NCI-H526 (cell line): Measurements from ENCODE around the gene ADAT3.

ENCODE experiments used
- DNase-seq, 2 experiments: peaks; one replicate each; lab custom pipeline; 2025; lab: John Stamatoyannopoulos, UW

ADAT3 gene

DNA sequence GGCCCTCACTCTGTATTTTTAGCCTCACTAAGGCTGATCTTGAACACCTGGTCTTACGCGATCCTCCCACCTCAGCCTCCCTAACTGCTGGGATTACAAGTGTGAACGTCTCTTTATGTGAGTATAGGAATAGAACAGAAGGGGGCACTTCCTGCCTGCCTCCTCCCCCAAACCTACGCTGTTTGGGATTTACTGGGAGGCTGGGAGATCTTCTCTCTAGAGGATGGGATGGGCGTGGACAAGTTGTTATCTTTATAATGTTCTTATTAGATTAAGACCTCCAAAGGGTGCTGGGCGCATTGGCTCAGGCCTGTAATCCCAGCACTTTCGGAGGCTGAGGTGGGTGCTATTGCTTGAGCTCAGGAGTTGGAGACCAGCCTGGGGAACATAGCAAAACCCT, 32.9 kb downstream of the ADAT3 start:
- DNase-seq = no peak

DNA sequence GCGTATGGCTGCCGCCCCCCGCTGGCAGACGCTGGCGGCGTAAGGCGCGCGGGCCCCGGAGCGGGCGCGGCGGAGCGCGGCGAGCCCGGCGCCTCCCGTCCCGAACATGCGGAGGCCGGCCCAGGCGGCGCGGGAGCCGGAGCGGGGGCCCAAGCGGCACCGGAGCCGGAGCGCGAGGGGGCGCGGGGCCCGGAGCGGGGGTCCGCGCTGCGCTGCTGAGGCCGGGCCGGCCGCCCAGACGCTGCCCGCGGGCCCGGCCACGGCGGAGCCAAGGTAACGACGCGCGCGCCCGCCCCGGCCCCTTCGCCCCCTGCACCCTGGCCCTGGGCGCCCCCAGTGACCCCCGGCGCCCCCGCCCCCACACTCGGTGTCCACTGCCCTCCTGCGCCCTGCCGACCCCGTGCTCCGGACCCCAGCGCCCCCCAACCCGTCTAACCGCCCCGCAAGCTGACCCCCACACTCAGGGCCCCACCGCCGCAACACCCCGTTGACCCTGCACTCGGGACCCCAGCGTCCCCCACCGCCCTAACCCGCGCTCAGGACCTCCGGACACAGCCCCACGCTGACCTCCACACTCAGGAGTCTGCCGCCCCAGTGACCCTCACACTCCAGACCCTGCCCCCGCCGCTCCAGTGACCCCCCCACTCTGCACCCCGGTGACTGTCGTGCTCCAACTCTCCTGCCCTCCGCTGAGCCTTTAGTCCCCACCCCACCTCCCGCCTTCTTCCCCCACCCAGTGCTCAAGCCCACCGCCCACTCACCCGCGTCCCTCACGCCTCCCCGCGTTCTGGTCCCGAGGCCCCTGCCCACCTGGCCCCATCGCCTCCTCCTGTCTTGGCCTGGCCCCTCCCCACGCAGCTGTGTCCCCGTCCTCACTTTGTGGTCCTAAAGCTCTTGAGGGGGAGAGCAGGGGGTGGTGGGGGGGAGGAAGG, 36.2 kb downstream of the ADAT3 start, which contains the start of gene CSNK1G2:
TSS of gene CSNK1G2 (plus strand) at position 27 of the 932 bp plus-strand sequence. CDS start 28,601 bp downstream, outside the sequence.
- DNase-seq = no peak

DNA sequence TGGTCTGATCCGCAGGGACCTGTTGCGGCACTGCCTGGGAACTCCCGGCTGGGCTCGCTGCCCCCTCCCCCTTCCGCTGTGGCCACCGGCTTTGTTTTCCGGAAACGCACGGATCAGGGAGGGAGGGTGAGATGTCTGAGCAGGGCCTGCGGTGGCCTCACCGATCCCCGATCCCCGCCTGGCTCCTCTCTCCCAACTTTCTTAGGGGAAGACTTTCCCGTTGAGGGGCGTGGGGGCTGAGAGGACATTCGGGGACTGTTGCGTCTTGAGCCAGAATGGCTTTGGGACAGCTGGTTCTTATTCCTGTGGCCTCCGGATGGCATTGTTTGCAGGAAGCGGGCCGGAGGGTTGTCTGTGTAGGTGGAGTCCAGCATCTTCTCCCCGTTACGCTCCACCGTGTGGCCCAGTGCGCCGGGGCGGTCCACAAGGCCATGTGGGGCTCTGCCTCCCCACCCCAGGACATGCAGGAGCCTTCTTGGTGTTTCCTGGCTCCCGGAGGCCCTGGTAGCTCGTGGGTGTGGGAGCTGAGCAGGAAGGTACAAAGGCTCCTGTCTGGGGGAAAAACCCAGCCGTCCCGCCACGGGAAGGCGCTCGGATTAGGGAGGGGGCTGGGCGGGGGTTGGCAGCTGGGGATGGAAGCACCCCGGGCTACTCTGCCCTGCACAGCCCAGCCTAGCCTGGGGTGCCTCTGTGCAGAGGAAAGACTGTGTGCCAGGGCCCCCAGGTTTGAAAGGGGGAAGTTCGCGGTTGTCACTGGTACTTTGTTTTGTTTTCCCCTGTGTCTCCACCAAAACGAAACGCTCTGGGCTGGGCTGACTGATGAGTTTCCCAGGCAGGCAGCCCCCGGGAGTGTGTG, 37.1 kb downstream of the ADAT3 start:
- peak in 1 of 2 experiments; percentile 69 for DNase-seq

- DNase-seq = no peak
Measured at GRCh38 chr19:1942934-1943555, 37.8 kb downstream of the ADAT3 start.

DNA sequence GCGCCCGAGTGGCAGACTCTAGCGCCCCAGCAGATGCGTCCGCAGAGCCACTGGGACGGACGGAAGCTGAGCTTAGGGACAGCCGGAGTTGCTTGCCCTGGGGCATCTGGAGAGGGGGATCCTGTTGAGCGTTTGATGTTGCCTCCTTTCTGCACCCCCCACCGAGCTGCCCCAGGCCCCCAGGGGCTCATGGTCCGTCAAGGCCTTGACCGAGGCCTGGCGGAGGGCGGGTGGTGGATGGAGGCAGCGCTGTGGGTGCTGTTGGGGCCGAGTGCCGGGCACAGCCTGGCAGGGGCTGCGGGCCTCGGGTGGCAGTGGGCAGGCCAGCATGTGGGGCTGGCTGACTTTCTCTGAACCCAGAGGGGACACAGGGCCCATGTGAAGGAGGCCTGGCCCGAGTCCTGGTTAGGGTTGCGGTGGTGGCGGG, 38.5 kb downstream of the ADAT3 start:
- DNase-seq = no peak

- no peak for DNase-seq
Measured at GRCh38 chr19:1944088-1944915, 39.1 kb downstream of the ADAT3 start.

GRCh38 chr19:1944916-1945561, 39.8 kb downstream of the ADAT3 start:
- DNase-seq = no peak

DNA sequence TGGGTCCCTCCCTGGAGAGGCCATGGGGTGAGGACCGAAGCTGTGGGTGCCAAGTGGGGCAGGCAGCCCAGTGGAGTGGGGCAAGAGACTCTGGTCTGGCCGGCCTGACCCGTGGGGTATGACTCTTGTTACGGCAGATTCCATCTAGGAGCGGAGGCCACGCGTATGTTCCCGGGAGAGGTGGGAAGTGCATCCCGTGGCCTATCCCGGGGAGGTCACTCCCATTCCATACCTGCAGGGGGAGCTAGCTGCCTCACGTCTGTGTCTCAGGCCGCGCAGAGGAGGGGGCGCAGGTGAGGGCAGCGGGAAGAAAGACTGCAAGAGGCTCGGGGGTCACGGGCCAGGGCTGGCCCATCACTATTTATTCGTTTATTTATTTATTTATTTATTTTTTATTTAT, 40.7 kb downstream of the ADAT3 start:
- peak in 1 of 2 experiments; percentile 75 for DNase-seq

GRCh38 chr19:1947651-1948209, 42.5 kb downstream of the ADAT3 start:
- DNase-seq = no peak

GRCh38 chr19:1949304-1950101, 44.3 kb downstream of the ADAT3 start:
- DNase-seq = no peak

DNA sequence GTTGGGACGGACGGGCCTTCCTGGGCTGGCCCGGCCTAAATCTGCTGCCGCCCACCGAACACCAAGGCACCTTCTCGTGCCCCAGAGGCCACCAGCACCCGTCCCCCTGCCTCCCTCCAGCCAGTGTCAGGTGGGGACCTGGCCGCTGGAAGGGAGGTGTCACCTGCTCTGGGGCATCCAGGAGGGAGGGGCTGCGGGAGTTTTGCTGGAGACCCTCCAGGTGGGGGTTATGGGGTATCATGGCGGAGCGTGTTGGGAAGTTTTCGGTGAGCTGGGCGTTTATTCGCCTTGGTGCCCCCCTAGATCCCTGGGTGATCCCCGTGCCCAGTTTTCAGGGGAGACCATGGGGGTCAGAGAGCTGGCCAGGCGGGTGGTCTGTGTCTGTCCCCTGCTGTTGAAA, 45.4 kb downstream of the ADAT3 start:
- no peak for DNase-seq

DNA sequence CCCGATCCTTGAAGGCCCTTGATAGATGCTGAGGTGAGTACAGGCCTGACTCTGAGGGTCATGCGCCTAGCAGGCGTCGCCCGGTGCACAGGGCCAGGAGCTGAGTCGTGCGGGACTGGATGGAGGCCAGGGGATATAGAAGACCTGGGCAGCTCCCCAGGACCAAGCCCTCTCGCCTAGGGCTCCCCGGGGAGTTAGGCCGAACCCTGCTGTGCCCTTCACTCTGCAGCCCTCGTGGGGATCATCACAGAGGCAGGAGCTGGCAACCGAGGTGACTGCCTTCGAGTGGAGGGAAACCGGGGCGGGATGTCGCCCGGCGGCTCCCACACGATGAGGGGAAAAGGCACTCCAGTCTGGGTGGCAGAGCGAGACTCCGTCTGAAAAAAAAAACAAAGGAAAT, 47.4 kb downstream of the ADAT3 start:
- no peak for DNase-seq

- no peak for DNase-seq
Measured at GRCh38 chr19:1953037-1953436, 47.8 kb downstream of the ADAT3 start.

DNA sequence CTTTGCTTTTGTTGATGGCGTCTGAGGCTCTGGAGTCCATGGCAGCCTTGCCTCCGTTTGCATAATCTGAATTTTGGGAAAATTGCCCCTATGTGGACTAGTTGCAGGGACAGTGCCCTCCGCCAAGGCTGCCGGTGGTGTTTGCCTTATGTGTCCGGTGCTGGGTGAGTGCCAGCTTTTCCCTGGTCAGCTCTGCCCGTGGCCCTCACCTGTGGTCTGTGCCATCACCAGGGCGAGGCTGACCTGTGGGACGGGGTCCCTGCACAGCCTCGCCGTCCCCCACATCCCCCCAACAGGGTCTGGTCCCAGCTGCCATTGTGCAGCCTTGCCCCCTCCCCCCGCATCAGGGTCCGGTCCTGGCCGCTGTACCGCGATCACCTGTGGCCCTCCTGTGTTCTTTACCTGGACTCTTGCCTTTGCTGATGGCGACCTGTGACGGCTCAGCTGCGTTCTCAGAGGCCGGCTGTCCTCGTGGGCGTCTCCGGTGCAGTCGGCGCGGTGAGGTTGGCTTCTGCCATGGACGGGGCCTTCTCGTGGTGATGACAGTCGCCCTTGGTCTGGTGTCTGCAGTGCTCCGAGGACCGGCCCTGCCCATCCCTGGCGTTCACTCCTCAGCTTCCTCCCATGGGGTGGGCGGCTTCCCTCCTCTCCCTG, 48.4 kb downstream of the ADAT3 start:
- DNase-seq = no peak

DNA sequence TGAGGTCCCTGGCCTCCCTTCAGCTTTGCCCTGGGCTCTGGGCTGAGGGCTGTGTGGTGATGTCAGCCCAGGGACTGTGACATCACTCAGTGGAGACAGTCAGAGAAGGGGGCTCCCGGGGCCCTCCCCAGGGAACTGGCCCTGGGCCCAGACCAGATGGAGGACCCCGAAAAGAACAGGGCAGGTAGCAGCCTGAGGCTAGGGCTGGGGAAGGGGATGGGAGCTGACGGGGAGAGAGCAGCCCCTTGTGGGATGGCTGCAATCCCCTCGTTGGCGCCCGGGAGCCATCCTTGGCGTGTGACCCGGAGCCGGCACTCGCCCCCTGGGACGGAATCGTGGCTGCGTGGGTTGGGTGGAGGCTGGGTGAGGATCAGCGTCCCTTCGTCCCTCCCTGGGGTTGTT, 49.3 kb downstream of the ADAT3 start:
- no peak for DNase-seq

- no peak for DNase-seq
Measured at GRCh38 chr19:1955171-1956121, 50.2 kb downstream of the ADAT3 start.

GRCh38 chr19:1956122-1956494, 50.9 kb downstream of the ADAT3 start:
- no peak for DNase-seq

GRCh38 chr19:1956868-1957492, 51.8 kb downstream of the ADAT3 start:
- no peak for DNase-seq
